GM12872 (cell line): Measurements from ENCODE around the gene RPRD1A.

Experiments used
- CTCF ChIP-seq: IDR thresholded peaks from 3 replicates; pipeline ENCODE4 v1.5.1; 2011; ENCODE audit warnings: low read depth, mild to moderate bottlenecking, low read length, moderate library complexity; ENCODE audit not compliant: insufficient read depth

RPRD1A gene

GRCh38 chr18:35949903-35950627 lies 117.3 kb downstream of the RPRD1A start:
- peak; percentile 94 for TF ChIP-seq CTCF

- no peak for TF ChIP-seq CTCF
Measured at GRCh38 chr18:35949090-35949489, 118.3 kb downstream of the RPRD1A start.

- TF ChIP-seq CTCF, result no peak
Measured at GRCh38 chr18:35948080-35948479, 119.3 kb downstream of the RPRD1A start.

- no peak for TF ChIP-seq CTCF
Measured at GRCh38 chr18:35942661-35943060, 124.7 kb downstream of the RPRD1A start.

GRCh38 chr18:35942133-35942532 lies 125.2 kb downstream of the RPRD1A start:
- TF ChIP-seq CTCF, result no peak

GRCh38 chr18:35941299-35941698 lies 126.1 kb downstream of the RPRD1A start:
- TF ChIP-seq CTCF, result no peak
